Right lobe of liver (tissue), 6 donors: ENCODE data around the gene ZNF157. TPM values are rescaled to one million over a fixed set of nuclear protein-coding genes. Genes with fewer than 3 reads are reported as not detected.

Experiments
- ATAC-seq, 4 donors: fragments of 200-7000 bp; cut with Tn5 transposase; one replicate each; pipeline ENCODE4 v1.9.1; 2020; ENCODE audit warnings: mild to moderate bottlenecking in 4 of 4, moderate library complexity in 4 of 4
- DNase-seq, 3 donors: peaks; one replicate each; pipeline ENCODE4 v3.0.0-alpha.2; 2020
- H3K27ac ChIP-seq, 3 donors: fragments of 200-600 bp; one replicate each; pipeline ENCODE4 v1.8.0; 2022
- H3K27me3 ChIP-seq, 2 donors: fragments of 200-600 bp; one replicate each; pipeline ENCODE4 v1.8.0; 2022
- H3K36me3 ChIP-seq, 4 donors: fragments of 200-600 bp; sonication (generic) in 1 of 4; one replicate each; pipeline versions ENCODE4 v1.5.1 to v1.8.0; 2017 to 2022; ENCODE audit warnings: control low read depth in 1 of 4
- H3K4me1 ChIP-seq, 4 donors: fragments of 200-600 bp; sonication (generic) in 1 of 4; one replicate each; pipeline versions ENCODE4 v1.5.1 to v1.8.0; 2017 to 2022; ENCODE audit warnings: control low read depth in 1 of 4
- H3K4me3 ChIP-seq, 3 donors: fragments of 200-600 bp; one replicate each; pipeline ENCODE4 v1.8.0; 2022
- H3K9me3 ChIP-seq, 4 donors: fragments of 200-600 bp; sonication (generic) in 1 of 4; one replicate each; pipeline versions ENCODE4 v1.5.1 to v1.8.0; 2017 to 2022; ENCODE audit warnings: control low read depth in 1 of 4
- CTCF ChIP-seq, 4 donors: fragments of 200-600 bp in 3 of 4; fragments of 450-650 bp in 1 of 4; IDR thresholded peaks; one replicate each; pipeline versions ENCODE4 v1.5.1 to v1.8.0; 2016 to 2022; ENCODE audit warnings: antibody characterized with exemption in 4 of 4, mild to moderate bottlenecking in 2 of 4
- POLR2A ChIP-seq: fragments of 450-650 bp; IDR thresholded peaks from one replicate; pipeline ENCODE4 v1.6.1; 2017; ENCODE audit warnings: antibody characterized with exemption, mild to moderate bottlenecking
- WGBS: methylation state at CpG from one replicate; pipeline ENCODE4 v1.1.6; 2018; ENCODE audit warnings: low coverage, low lambda C conversion rate; ENCODE audit not compliant: insufficient coverage; ENCODE audit errors: missing lambda C conversion rate; 5-methylcytosine and 5-hydroxymethylcytosine counted together
- intact Hi-C, 2 donors: fragments of 100-400 bp; cut with DNase I; formaldehyde crosslinking; loops; one replicate each; pipeline versions ENCODE4 v1.11.2 to v1.14.1; 2022
- total RNA-seq, 6 experiments: library from RNA; depleted of rRNA in 2 of 6; stranded (reverse); fragments of >200 nt in 2 of 6; fragmentation: NEBNext Ultra II Directional in 3 of 6; extraction: Animal tissue kit (Norgen Biotek cat#: 25700) in 3 of 6; gene quantifications; one replicate each; pipeline versions ENCODE4 v1.1.0 to v1.2.4, GENCODE V29; 2016 to 2023
- donor health status: DM: no; HTN: yes; CAD: no.
- donor health status: DM: no; HTN: no; CAD: no.
- donor health status: DM: no; HTN: no; CAD: no.
- donor health status: DM: no; HTN: yes; CAD: no.
- donor health status: DM: no; HTN: yes; CAD: no.

The ZNF157 gene
- total RNA-seq, 6 experiments from 2014 or later = not detected

DNA sequence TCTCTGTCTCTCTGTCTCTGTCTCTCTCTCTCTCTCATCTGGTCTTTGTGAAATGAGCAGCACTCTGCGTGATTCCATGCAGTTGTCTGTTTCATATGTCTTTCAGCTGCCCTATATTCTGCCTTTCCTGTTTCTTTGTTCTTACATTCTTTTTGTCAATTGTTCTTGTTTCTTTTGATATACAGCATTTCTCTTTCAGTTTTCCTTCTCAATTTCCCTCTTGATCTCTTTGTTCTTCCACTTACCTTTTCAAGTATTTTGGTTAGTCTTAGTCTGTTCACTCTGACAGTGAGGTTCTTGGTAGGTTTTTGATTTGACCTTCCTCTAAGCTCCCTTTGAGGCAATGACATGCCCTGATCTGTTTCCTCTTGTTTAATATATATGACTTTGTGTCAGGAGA is 20.4 kb downstream of the ZNF157 start:
- Histone ChIP-seq H3K9me3 (no peaks in the 10 kb centered on the region), H3K27me3 (no peaks in the 10 kb centered on the region), H3K4me3 (no peak overlapping the region), H3K27ac (no peak overlapping the region), H3K36me3 (no peaks in the 10 kb centered on the region), H3K4me1 (no peaks in the 10 kb centered on the region)
- no peak for ATAC-seq
- intact Hi-C loops = no loop called here
- no peak for DNase-seq
- TF ChIP-seq CTCF (IDR thresholded peaks at IDR 0.05) (no peak), POLR2A (no peak)
- 36% methylated on average over 1 of the region's 1 CpG for WGBS

- WGBS = 66% methylated on average over 6 of the region's 8 CpGs
- Histone ChIP-seq H3K9me3 (peaks cover 0 to 24% (median 13%) of the 10 kb centered on the region in 4 donors), H3K4me3 (no peak overlapping the region), H3K4me1 (no peaks in the 10 kb centered on the region), H3K36me3 (no peaks in the 10 kb centered on the region), H3K27ac (no peak overlapping the region), H3K27me3 (no peaks in the 10 kb centered on the region)
- no peak for ATAC-seq
- TF ChIP-seq CTCF (IDR thresholded peaks at IDR 0.05) = no peak
- no peak for TF ChIP-seq POLR2A
- intact Hi-C loops = no loop called here
- DNase-seq = no peak
Measured at GRCh38 chrX:47413179-47413594, 42.8 kb downstream of the ZNF157 start.

DNA sequence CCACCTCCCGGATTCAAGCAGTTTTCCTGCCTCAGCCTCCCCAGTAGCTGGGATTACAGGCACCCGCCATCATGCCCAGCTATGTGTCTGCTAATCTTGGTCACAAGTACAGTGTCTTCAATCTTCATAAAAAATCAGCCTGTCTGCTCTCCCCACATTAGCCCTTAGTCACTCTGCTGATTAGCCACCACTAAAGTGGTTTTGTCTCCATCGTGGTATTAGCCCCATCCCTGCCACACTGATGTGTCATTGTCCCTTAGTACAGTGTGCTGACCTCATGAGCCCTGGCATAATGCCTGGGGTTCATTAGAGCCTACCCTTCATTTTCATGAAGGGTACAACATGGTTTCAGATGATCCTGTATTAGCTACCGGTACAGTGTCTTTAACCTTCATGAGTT is 49.9 kb downstream of the ZNF157 start:
- H3K4me1 ChIP-seq = no peaks in the 10 kb centered on the region
- DNase-seq = no peak
- H3K9me3 ChIP-seq = no peaks in the 10 kb centered on the region
- no peak overlapping the region for H3K4me3 ChIP-seq
- TF ChIP-seq POLR2A = no peak
- no peak for TF ChIP-seq CTCF (IDR thresholded peaks at IDR 0.05)
- H3K27ac ChIP-seq = no peak overlapping the region
- ATAC-seq = no peak
- H3K27me3 ChIP-seq = no peaks in the 10 kb centered on the region
- intact Hi-C loops = no loop called here
- WGBS = 80% methylated on average over 3 of the region's 4 CpGs
- no peaks in the 10 kb centered on the region for H3K36me3 ChIP-seq

DNA sequence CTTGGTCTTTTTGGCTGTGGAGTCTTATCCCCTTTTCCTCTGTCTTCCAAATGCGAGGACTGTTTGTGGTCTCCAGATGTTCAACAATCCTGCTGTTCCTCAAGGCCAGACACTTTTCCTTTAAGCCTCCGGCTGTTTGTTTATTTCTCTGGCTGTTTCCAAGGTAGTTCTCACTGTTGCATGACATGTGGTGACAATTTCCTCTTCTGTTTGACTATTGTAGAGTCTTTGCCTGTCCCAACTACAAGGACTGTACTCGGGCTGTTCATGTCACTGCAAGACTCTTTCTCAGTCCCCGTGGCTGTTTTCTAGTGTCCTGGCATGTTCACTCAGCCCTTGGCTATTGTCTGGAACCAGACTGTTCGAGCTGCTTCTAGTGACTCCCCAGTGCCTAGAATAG is 50.6 kb downstream of the ZNF157 start:
- Histone ChIP-seq H3K9me3 (no peaks in the 10 kb centered on the region), H3K27me3 (no peaks in the 10 kb centered on the region), H3K4me3 (no peak overlapping the region), H3K27ac (no peak overlapping the region), H3K4me1 (no peaks in the 10 kb centered on the region), H3K36me3 (no peaks in the 10 kb centered on the region)
- ATAC-seq (no peak), DNase-seq (no peak)
- 37% methylated on average over 5 of the region's 5 CpGs for WGBS
- intact Hi-C loops = no loop called here
- TF ChIP-seq CTCF (IDR thresholded peaks at IDR 0.05) = no peak
- TF ChIP-seq POLR2A = no peak

- no peak for TF ChIP-seq CTCF (IDR thresholded peaks at IDR 0.05)
- TF ChIP-seq POLR2A = no peak
- WGBS = 54% methylated on average over 2 of the region's 2 CpGs
- Histone ChIP-seq H3K9me3 (no peaks in the 10 kb centered on the region), H3K36me3 (no peaks in the 10 kb centered on the region), H3K27ac (no peak overlapping the region), H3K4me1 (no peaks in the 10 kb centered on the region), H3K27me3 (no peaks in the 10 kb centered on the region), H3K4me3 (no peak overlapping the region)
- DNase-seq = no peak
- ATAC-seq = no peak
- intact Hi-C loops = no loop called here
Measured at GRCh38 chrX:47422444-47422843, 52.1 kb downstream of the ZNF157 start.
